B cell (primary cell): Measurements from ENCODE around the gene ZSCAN1.

Experiments
- EZH2 ChIP-seq: IDR thresholded peaks from 2 replicates; pipeline ENCODE4 v1.6.1; 2012; ENCODE audit warnings: borderline replicate concordance, low read depth, mild to moderate bottlenecking, moderate library complexity, low read length; ENCODE audit not compliant: insufficient read depth, poor library complexity, severe bottlenecking
- TF ChIP-seq, protein P1 (sequence below): fragments of 200-600 bp; IDR thresholded peaks from one replicate; pipeline ENCODE4 v1.8.0; 2022; ENCODE audit warnings: antibody characterized with exemption, mild to moderate bottlenecking

DNA sequence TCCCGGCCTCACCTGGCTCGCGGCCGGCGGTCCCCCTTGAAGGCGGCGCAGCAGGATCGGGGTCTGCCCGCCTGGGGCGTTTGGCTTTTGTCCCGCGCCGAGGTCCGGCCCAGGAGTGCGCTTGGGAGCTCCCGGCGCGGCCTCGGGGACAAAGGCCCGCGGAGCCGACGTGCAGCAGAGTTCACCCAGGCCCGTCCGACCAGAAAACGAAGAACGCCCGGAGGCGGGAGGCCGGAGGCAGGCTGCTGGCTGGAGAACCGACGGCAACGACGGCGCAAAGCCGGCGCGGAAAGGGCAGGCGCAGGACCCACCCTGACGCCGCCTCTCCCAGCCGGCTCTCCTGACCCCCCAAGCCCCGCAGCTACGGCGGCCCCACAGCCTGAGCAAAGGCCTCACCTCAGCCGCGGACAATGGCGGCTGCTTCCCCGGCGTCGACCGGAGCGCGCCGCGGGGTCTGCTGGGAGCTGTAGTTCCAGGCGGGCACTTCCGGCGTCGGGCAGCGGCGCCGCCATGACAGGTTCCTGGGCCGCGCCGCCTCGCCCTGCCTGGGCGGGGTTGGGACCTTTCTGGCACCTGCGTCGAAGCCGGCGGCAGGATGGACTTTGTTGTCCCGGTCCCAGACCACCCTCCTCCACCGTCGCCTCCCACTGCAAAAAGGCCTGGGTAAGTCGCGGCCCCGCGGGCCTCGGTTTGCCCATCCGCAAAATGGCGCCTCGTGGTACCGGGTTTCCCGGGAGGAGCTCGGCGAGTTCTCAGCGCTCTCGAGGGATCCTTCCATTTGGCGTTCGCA is 31.2 kb upstream of the ZSCAN1 start, which contains the start of gene ZNF606:
- no peak for TF ChIP-seq EZH2
- TF ChIP-seq, protein P1, sequence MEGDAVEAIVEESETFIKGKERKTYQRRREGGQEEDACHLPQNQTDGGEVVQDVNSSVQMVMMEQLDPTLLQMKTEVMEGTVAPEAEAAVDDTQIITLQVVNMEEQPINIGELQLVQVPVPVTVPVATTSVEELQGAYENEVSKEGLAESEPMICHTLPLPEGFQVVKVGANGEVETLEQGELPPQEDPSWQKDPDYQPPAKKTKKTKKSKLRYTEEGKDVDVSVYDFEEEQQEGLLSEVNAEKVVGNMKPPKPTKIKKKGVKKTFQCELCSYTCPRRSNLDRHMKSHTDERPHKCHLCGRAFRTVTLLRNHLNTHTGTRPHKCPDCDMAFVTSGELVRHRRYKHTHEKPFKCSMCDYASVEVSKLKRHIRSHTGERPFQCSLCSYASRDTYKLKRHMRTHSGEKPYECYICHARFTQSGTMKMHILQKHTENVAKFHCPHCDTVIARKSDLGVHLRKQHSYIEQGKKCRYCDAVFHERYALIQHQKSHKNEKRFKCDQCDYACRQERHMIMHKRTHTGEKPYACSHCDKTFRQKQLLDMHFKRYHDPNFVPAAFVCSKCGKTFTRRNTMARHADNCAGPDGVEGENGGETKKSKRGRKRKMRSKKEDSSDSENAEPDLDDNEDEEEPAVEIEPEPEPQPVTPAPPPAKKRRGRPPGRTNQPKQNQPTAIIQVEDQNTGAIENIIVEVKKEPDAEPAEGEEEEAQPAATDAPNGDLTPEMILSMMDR, result no peak
